ENCODE results near the gene RBFOX2.

The RBFOX2 gene

DNA sequence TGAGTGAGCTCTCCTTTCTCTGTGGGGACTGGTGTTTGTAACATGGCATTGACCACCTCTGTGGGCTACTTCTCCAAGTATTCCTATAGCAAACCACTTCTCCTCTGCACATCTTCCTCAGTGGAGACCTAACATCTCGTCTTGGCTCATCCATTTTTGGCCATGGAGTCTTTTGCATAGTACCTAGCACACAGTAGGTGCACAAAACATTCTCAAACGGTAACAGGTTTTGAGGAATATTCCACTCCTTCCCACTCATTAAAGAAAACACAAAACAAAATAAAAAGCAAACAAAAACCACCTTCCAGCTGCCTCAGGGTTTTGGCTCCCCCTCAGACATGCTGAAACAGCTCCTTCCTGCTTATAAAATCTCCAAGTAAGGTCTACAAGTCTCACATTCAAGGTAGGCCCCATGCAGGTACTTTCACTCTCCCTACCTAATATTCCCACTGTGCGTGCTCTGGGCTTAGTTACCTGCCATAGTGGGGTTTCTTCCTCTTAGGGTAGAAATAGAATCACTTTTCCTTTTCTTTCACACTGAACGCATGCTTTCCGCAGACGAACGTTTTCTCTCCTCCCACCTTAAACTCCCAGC, 132.4 kb downstream of the RBFOX2 start:
- DNase-seq (ENCODE audit: low spot score): no peak

DNA sequence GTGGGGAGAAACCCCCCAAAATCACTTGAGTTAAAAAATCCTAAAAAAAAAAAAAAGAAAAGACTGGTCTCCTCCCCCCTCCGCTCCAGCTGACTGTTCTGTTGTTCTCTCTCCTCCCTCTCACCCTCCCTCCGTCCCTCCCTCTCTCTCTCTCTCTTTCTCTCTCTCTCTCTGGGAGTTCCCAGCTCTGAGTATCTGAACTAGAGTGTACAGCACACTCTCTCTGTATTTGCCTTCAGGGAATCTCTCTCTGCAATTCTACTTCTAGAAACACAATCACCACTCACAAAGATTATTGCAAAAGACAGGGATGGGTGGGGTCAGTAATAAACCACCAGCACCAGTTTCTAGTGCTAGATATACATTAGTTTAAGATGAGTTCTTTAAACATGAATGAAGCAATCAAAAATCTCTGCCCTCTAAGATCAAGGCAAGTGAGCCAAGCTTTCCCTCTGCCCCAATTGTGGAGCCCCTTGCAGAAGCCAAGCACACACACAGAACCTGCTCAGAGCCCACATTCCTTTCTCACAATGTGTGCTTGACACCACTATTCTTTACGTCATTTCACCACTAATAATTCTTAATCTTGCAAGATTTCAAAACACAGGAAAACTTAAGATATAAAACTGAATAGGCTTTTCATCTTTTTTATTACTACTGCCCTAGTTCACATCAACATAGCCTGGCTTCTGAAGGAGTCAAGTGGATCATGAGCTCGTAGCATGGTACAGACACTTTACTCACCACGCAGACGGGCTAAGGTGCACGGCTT, 133.5 kb downstream of the RBFOX2 start:
- no peak for DNase-seq (ENCODE audit: low spot score)

DNA sequence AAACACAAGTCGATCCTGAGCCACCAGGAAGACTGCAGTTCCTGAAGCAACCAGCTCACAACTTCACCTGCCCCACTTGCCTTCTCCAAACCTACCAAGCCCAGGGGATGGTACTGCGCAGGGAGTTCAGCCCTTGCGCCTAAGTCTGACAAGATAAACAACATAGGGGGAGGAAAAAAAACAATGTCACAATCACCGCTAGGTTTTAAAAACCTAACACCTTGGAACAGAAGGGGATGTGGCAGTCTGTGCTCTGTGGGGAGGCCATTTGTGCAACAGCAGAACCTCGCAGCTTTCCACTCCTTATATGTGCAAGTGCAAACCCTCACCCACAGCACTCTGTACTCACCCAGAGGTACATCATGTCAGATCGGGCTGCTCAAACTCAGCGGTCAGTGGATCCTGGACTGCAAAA, 134.2 kb downstream of the RBFOX2 start:
- no peak for DNase-seq (ENCODE audit: low spot score)

DNA sequence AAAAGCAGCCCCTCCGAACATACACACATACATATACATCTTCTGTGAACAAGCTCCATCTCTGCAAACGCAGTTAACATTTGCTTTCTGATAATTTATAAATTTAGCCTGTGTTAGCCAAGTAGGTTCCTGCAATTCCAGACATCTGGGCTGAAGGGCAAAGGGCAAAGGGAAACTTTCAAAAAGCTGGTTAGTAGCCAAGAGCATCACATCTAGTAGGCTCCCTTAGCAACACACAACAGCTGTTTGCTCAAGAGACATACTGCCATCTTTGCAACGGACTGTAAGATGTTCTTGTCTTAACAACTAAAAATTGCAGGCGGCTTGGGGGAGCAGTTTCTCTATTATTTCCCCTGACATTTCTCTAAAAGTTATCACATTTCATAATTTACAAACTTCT, 134.9 kb downstream of the RBFOX2 start:
- DNase-seq (ENCODE audit: low spot score): no peak

DNA sequence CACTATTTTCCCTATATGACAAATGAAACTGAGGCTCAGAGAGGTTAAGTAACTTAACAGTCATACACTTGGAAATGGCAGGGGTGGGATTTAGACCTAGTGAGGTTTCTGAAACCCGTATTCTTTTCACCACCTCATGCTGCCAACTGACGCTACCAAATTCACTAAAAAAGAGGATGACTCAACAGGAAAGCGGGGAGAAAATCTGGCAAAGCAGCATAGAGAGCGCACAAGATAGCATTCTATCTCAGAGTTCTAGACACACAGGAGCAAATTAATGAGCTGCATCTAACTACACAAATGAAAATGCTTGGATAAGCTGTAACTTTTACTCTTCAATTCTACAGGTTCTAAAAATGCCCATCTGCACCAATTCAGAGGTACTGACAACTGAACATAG, 136.4 kb downstream of the RBFOX2 start:
- DNase-seq (ENCODE audit: low spot score): no peak

DNA sequence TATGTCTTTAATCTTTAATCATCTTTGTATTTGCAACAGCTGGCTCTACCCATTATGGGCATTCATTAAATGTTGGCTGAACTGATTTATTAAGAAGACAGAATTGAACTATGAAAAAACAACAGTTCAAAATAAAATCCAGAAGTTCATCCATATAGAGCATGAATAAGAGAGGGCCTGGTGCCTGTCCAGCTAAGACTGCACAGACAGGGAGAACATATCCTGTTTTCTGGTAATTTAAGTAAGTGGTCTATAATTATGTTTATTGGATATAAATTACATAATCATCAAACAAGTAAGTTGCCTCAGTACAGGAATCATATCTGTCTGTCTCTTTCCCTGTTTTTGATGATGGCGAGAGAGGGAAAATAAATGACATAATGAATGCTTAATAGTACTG, 137.2 kb downstream of the RBFOX2 start:
- DNase-seq (ENCODE audit: low spot score): no peak

DNA sequence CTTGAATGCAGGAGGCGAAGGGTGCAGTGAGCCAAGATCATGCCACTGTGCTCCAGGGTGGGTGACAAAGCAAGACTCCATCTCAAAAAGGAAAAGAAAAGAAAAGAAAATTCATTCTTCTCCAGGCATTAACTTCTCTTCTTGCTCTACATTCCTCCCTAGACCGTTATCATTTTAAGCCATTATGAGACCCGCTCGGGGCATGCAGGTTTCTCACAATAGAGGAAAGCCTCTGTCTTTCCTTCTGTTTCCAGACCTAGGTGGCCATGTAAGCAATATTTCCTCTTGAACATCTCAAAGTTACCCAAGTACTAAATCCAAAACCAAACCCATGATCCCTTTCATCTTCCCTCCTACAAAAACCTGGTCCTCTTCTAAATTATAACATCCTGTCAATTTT, 139.6 kb downstream of the RBFOX2 start:
- no peak for DNase-seq (ENCODE audit: low spot score)

DNA sequence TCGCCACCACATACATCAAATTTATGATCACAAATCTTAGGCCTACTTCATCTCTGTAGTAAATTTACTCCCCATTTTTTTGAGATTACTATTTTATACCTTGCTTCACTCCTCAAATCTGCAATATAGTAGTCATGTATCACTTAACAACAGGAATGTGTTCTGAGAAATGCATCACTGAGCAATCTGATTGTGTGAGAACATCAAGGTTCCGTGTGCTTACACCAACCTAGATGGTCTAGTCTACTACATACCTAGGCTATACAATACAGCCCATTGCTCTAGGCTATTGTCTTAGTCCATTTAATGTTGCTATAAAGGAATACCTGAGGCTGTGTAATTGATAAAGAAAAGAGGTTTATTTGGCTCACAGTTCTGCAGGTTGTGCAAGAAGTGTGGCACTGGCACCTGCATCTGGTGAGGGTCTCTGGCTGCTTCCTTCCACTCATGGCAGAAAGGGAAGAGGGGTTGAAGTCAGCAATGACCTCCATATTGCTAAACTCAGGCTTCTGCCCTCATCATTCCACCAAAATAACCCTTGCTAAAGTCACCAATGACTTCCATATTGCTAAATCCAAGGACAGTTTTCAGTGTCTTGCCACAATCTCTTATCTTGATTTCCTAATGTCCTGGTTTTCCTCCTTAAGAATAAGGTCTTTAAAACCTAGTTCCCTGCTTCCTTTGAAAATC, 140.3 kb downstream of the RBFOX2 start:
- no peak for DNase-seq (ENCODE audit: low spot score)

DNA sequence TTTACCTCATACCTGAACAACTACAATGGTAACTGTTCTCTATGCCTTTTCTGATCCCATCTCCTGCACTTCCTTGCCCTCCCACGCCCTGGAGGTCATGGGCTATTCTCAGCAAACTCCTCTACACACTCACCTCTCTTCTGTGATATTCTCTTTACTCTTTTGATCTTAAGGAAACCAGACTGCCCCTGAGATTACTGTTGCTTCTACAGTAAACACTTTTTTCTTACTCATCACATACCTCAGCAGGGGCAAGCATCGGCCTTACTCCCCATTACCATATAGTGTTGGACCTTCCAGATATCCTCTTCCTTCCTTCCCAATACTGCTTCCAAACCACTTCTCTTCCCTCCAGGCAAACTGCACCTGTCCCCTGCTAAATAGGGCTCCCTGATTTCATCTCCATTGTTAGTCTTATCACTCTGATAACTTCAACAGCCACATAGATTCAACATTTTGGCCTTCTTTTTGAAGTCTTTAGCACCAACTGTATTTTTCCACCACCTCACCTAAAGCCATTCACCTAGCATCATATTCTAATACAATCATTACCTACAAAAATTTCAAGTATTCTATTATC, 141.2 kb downstream of the RBFOX2 start:
- DNase-seq (ENCODE audit: low spot score): no peak

DNA sequence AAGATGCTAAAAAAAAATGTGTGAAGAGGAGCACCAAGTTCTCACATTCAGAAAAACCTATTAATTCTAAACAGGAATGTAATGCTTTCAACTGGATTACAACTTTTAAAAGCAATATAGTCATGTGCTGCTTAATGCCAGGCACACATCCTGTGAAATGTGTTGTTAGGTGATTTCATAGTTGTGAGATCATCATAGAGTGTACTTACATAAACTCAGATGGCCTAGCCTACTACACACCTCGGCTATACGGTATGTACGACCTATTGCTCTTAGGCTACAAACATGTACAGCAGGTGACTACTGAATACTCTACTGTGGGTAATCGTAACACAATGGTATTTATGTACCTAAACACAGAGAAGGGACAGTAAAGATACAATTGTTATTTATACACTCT, 142.3 kb downstream of the RBFOX2 start:
- no peak for DNase-seq (ENCODE audit: low spot score)

DNA sequence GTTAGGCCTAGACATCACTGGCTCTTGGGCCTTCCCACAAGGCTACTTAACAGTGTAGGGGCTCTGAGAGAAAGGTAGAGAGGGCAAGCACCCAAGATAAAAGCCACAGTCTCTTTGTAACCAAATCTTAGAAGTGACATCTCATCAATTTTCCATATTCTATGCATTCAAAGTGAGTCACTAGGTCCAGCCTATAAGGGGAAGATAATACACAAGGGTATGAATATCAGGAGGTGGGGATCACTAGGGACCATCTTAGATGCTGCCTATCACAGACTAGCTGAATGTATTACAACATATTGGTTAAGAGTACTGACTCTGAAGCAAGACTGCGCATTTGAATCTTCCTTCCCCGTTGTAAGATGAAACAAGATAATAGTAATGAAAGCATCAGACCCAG, 144.1 kb downstream of the RBFOX2 start:
- no peak for DNase-seq (ENCODE audit: low spot score)

DNA sequence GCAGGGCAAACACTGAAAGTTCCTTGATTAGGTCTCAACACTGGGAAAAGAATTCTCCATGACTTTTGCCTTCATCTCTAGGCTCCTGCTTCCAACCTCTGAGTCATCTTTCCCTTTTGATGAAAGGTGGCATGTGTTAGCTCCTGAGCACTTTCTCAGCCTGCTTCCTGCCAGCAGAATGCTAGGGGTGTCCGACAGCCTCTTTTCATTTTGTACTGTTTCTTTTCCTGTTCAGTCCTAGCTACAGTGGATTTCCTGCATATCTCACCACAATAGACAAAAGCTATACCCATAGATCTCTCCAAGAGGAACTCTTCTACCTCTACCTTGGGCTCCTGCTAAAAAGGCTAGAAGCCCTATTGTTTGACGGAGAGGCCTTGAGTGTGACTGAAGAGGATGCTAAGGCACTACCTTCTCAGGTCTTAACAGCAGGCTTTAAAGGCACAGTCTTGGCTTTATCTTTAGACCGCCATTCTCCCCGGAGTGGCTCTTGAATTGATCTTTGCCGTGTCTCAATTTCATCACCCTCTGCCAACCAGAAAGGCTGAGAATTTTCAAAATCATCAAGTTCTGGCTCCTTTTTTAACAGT, 145.5 kb downstream of the RBFOX2 start:
- DNase-seq (ENCODE audit: low spot score): no peak

DNA sequence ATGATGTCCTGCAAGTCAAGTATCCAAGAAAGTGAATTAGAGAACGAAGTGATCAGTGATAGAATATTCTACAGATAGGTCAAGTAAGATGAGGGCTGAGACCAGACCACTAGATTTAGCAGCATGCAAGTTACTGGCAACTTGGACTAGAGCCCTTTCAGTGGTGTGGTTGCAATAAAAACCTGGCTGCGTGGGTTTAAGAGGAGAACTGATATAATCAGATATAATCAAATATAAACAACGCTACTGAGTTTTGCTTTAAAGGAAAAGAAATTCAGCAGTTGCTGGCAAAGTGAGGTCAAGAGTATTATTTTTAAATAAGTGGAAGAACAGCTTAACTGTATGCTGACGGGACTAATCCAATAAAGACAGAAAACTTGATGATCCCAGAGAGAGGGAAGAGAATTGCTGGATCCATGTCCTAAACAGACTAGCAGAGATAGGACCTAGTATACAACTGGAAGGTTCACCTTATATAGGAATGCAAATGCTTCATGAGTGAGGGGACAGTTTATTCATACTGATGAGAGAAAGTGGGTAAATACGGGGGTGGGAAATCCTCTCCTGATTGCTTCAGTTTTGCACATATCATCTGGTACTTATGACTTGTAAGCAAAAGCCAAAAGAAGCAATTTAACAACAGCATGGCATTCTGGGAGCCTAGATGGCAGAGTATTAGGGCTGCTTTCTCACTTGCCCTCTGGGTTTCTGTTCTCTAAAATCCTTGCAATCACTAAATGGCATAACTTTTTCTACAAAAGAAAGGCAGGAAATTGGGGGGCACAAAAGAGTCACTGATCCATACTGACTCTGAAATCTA, 146.2 kb downstream of the RBFOX2 start:
- DNase-seq (ENCODE audit: low spot score): peak; percentile 23

DNA sequence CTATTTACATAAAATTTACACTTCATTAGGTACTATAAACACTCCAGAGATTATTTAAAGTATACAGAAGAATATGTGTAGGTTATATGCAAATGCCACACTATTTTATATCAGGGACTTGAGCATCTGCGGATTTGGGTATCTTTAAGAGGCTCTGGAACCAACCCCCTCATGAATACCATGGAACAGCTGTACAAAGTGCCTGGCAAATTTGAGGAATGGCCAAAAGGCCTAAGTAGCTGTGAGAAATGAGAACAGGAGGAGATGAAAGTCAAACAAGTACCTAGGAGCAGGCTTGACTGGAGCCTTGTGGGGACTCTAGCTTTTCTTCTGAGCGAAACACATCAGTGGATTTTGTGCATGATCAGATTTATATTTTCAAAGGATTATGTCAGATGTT, 149.3 kb downstream of the RBFOX2 start:
- no peak for DNase-seq (ENCODE audit: low spot score)

DNA sequence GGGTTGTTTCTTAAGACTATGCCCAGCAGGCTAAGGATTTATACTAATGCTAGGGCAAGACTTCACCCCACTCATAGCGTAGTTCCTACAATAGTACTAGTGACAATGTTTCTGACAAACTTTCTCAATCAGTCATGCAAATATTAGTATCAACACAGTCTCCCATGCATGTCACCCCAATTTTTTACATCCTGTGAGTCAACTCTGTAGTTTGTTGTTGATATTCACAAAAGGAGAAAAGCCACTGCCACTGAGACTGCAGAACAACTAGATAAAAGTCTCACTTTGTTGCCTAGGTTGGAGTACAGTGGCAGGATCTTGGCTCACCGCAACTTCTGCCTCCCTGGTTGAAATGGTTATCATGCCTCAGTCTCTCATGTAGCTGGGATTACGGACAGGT, 155.2 kb downstream of the RBFOX2 start:
- DNase-seq (ENCODE audit: low spot score): no peak

DNA sequence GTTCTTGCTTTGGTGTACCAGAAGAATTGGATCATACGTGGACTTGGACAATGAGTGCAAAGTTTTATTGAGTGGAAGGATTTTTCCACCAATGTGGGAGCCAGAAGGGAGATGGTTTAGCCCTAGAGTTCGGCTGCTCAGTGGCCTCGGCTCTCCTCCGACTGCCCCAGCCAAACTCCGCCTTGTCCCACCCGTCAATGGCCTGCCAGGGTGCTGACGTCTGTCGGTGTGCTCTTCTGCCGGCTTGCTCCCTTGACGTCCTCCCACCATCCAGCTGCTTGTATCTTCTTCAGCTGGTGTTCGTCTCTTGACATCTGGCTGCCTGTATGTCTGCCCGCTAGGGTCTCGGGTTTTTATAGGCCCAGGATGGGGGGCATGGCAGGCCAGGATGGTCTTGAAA, 156.2 kb downstream of the RBFOX2 start:
- no peak for DNase-seq (ENCODE audit: low spot score)

DNA sequence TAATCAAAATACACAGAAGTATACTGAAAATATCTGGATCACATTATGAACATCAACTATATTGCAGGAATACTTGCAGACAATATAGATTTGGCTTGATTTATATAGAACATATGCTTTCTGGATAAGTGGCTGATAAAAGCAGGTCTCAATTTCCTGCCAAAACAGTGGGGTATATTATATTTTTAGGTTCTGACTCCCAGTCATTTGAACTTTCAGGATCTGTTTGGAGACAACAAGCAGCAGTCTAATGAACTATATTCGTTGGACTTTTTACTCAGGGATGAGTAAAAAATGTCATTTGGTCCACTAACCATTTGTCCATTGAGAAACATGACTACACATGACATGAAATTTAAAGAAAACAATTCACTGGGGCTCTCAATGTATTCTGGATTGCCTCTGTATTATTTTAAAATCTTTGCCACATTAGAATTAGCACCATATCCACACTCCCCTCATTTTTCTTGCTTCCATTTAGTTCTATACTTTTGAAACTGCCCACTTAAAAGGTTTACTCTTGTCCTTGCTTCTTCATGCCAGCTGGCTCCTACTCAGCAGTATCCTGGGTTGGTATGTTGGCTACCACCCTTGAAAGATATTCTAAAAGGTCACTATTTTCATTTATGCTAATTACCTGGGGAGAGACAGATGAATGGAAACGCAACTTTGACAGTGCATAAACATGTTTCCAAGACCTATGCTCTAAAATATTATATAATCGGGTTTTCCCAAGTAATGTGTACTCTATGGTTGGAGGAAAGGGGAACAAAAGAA, 157.9 kb downstream of the RBFOX2 start:
- DNase-seq (ENCODE audit: low spot score): no peak

DNA sequence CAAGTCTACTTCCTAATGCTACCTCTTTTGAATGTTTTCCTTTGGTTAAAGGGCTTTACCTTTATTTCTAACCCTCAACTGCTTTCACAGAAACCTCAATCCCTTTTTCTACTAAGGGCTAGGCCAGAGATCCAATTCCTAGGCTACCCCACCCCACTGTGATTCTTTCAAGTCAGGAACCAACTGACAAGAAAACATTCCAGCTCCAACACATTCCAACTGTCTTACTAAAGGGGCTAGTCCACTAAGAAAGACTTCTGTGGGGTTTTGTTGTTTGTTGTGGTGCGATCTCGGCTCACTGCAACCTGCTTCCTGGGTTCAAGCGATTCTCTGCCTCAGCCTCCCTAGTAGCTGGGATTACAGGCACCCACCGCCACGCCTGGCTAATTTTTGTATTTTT, 159.7 kb downstream of the RBFOX2 start:
- no peak for DNase-seq (ENCODE audit: low spot score)

DNA sequence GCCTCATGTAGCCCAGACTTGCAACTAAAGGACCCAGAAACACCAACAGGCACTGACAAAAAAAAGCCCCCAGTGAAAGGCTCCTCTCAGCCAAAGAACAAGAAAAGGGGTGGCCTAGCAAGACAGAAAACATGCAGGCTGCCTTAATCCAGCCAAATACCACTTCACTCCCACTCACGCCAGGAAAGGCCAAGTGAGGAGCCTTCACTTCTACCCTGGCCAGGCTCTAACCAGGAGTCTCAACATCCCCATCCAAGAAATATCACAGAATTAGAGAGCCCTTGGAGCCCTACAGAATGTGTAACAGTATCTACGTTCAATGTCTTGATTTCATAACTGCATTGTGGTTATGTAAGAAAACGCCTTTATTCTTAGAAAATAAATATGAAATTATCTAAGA, 162.0 kb downstream of the RBFOX2 start:
- no peak for DNase-seq (ENCODE audit: low spot score)

DNA sequence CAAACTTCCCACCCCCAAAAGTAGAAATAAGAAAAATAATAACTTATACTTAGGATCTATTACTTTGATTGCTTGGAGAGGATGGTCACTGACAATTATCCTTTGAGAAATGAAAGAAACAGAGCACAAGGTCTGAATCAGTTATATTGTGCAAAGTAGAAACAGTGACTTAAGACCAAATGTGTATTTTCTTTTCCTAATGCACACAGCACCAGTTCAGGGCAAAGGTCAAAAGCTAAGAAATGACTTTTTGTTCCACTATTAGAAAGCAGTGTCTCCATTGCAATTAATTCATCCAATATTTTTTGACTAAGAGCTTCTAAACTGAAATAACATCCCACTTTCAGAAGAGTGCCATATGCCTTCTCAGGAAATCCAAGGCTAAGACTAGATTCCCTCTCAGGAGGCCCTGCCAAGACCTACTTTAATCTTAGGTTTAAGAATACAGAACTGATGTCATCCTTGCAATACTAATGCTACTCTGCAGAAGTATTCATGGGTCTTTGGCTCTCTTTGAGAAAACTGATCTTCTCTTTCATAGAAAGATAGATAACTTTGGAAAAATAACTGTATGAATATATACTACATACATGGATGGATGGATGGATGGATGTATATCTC, 164.0 kb downstream of the RBFOX2 start:
- no peak for DNase-seq (ENCODE audit: low spot score)

DNA sequence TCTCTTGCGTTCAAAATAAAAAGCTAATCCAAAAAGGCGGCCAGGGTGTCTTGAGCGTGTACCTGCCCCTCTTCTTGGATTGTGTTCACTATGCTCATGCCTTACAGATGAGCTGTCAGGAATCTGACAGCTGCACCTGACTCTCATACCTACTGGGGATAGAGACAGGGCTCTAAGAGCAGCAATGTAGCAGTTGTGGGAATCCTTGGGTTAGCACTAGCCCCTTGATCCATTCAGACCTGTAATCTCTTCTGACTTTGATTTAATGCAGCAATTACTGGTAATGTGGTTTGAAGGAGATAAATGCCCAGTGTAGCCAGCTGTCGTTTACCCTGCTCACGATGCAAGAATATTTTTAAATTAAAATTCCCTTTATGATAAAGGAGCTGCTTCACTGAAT, 165.2 kb downstream of the RBFOX2 start:
- no peak for DNase-seq (ENCODE audit: low spot score)

Measured in NAMALWA (cell line).